ENCODE measurements around the gene ITSN2. TPM values are rescaled to one million over a fixed set of nuclear protein-coding genes. Genes with fewer than 3 reads are reported as not detected.
A peak's percentile ranks its signal among the peaks of the same experiment; 100 is the strongest.

ITSN2 gene
- total and polyA plus RNA-seq, 12 donors: 35.1 to 108 (median 59.8) TPM

GRCh38 chr2:24228470-24228869, 131.9 kb downstream of the ITSN2 start:
- intact Hi-C loops (cut with DNase I): loop anchor here (5.0 to 10.0 kb wide), 2 partner anchors 156 to 159 kb away; no protein-coding TSS in a partner anchor
- H3K36me3 ChIP-seq (replicated peaks in 1 of 2): no peaks in the 10 kb centered on the region
- H3K27ac ChIP-seq: no peak overlapping the region
- no peaks in the 10 kb centered on the region for H3K9me3 ChIP-seq (replicated peaks in 1 of 3)
- no peaks in the 10 kb centered on the region for H3K4me1 ChIP-seq (replicated peaks in 1 of 2)
- WGBS, 4 donors: 57 to 77% (median 64%) methylated on average over 1 of the region's 1 CpG
- H3K27me3 ChIP-seq: no peaks in the 10 kb centered on the region
- no peak overlapping the region for H3K4me3 ChIP-seq
- no peak for DNase-seq
- TF ChIP-seq POLR2A (IDR thresholded peaks at IDR 0.05): no peak
- TF ChIP-seq CTCF (IDR thresholded peaks at IDR 0.05): peak; percentile 21 to 50 (median 35)

- Histone ChIP-seq H3K27ac (no peak overlapping the region), H3K4me3 (no peak overlapping the region), H3K27me3 (no peaks in the 10 kb centered on the region), H3K36me3 (replicated peaks in 1 of 2) (peaks cover 0 to 3% of the 10 kb centered on the region in 2 donors), H3K9me3 (replicated peaks in 1 of 3) (no peaks in the 10 kb centered on the region), H3K4me1 (replicated peaks in 1 of 2) (no peaks in the 10 kb centered on the region)
- peak in 1 of 7 donors; percentile 56 for DNase-seq
- no peak for TF ChIP-seq POLR2A (IDR thresholded peaks at IDR 0.05)
- TF ChIP-seq CTCF (IDR thresholded peaks at IDR 0.05): no peak
- WGBS, 4 donors: 90 to 93% (median 91%) methylated on average over 9 of the region's 9 CpGs
- intact Hi-C loops (cut with DNase I): loop anchor here (5.0 to 10.0 kb wide), 2 partner anchors 159 to 162 kb away; no protein-coding TSS in a partner anchor
These were observed 134.7 kb downstream of the ITSN2 start for GRCh38 chr2:24225499-24226242.

- H3K4me3 ChIP-seq: no peak overlapping the region
- intact Hi-C loops (cut with DNase I): loop anchor here in 1 of 2 donors (10.0 kb wide), 1 partner anchor 162 kb away; no protein-coding TSS in a partner anchor
- no peak for DNase-seq
- peaks cover 0 to 13% of the 10 kb centered on the region in 2 donors for H3K36me3 ChIP-seq (replicated peaks in 1 of 2)
- H3K27me3 ChIP-seq: no peaks in the 10 kb centered on the region
- H3K9me3 ChIP-seq (replicated peaks in 1 of 3): no peaks in the 10 kb centered on the region
- H3K4me1 ChIP-seq (replicated peaks in 1 of 2): peaks cover 0 to 2% of the 10 kb centered on the region in 2 donors
- TF ChIP-seq CTCF (IDR thresholded peaks at IDR 0.05): no peak
- no peak for TF ChIP-seq POLR2A (IDR thresholded peaks at IDR 0.05)
- WGBS, 4 donors: 79 to 86% (median 80%) methylated on average over 6 of the region's 6 CpGs
- H3K27ac ChIP-seq: no peak overlapping the region
These were observed 137.4 kb downstream of the ITSN2 start for GRCh38 chr2:24222946-24223345.

GRCh38 chr2:24221343-24222050, 138.8 kb downstream of the ITSN2 start:
- Histone ChIP-seq H3K4me3 (no peak overlapping the region), H3K27me3 (no peaks in the 10 kb centered on the region), H3K36me3 (replicated peaks in 1 of 2) (peaks cover 0 to 15% of the 10 kb centered on the region in 2 donors), H3K9me3 (replicated peaks in 1 of 3) (no peaks in the 10 kb centered on the region), H3K4me1 (replicated peaks in 1 of 2) (peaks cover 7 to 10% of the 10 kb centered on the region in 2 donors), H3K27ac (no peak overlapping the region)
- DNase-seq: no peak
- no peak for TF ChIP-seq POLR2A (IDR thresholded peaks at IDR 0.05)
- no peak for TF ChIP-seq CTCF (IDR thresholded peaks at IDR 0.05)
- 91 to 94% (median 92%) methylated on average over 6 of the region's 6 CpGs for whole genome bisulfite sequencing, 4 donors
- intact Hi-C loops (cut with DNase I): loop anchor here in 1 of 2 donors (10.0 kb wide), 1 partner anchor 163 kb away; no protein-coding TSS in a partner anchor
